ENCODE measurements around the gene OR4K2. TPM values are rescaled to one million over a fixed set of nuclear protein-coding genes. Genes with fewer than 3 reads are reported as not detected.
"Not testable (repeated sequence)": the region's sequence is repeated elsewhere in the genome, so short reads cannot be mapped to it uniquely, and the experiment has no call there.

Gene OR4K2
- total and polyA plus RNA-seq, 7 donors, result not detected

DNA sequence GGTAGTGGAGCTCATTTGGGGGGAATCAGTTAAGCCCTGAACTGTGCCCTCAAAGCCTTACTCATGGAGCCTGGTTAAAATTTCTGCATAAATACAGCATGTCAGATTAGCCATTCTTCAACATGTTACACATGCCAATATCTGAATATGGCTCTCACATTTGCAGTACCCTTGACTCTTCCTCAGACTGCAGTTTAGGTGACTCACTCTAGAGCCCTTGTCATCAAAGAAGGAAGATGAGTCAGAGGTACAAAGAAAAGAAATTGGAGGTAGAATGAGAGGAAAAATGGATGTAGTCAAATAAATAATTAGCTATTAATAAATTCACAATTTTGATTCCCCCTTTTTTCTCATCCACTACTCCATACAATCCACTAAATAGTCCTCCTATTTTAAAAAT is 23.6 kb upstream of the OR4K2 start:
- Histone ChIP-seq H3K9me3 (peaks cover 0 to 4% (median 0%) of the 10 kb centered on the region in 4 donors), H3K27ac (no peak overlapping the region), H3K36me3 (no peaks in the 10 kb centered on the region), H3K27me3 (no peaks in the 10 kb centered on the region), H3K4me3 (no peak overlapping the region), H3K4me1 (no peaks in the 10 kb centered on the region)
- TF ChIP-seq EP300 (IDR thresholded peaks at IDR 0.05) (no peak), POLR2A (IDR thresholded peaks at IDR 0.05) (no peak), POLR2AphosphoS5 (IDR thresholded peaks at IDR 0.05) (no peak)
- TF ChIP-seq, protein P1, sequence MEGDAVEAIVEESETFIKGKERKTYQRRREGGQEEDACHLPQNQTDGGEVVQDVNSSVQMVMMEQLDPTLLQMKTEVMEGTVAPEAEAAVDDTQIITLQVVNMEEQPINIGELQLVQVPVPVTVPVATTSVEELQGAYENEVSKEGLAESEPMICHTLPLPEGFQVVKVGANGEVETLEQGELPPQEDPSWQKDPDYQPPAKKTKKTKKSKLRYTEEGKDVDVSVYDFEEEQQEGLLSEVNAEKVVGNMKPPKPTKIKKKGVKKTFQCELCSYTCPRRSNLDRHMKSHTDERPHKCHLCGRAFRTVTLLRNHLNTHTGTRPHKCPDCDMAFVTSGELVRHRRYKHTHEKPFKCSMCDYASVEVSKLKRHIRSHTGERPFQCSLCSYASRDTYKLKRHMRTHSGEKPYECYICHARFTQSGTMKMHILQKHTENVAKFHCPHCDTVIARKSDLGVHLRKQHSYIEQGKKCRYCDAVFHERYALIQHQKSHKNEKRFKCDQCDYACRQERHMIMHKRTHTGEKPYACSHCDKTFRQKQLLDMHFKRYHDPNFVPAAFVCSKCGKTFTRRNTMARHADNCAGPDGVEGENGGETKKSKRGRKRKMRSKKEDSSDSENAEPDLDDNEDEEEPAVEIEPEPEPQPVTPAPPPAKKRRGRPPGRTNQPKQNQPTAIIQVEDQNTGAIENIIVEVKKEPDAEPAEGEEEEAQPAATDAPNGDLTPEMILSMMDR (IDR thresholded peaks at IDR 0.05), result no peak
- intact Hi-C loops (cut with DNase I), result no loop called here
- DNase-seq, result no peak

DNA sequence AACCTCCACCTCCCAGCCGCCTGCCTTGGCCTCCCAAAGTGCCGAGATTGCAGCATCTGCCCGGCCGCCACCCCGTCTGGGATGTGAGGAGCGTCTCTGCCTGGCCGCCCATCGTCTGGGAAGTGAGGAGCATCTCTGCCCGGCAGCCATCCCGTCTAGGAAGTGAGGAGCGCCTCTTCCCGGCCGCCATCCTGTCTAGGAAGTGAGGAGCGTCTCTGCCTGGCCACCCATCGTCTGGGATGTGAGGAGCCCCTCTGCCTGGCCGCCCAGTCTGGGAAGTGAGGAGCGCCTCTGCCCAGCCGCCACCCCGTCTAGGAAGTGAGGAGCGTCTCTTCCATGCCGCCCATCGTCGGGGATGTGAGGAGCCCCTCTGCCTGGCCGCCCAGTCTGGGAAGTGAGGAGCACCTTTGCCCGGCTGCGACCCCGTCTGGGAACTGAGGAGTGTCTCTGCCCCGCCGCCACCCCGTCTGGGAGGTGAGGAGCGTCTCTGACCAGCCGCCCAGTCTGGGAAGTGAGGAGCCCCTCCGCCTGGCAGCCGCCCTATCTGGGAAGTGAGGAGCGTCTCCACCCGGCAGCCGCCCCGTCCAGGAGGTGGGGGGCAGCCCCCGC is 8.8 kb upstream of the OR4K2 start:
- H3K4me1 ChIP-seq; H3K36me3 ChIP-seq; intact Hi-C loops (cut with DNase I); H3K9me3 ChIP-seq; H3K27me3 ChIP-seq; DNase-seq; H3K27ac ChIP-seq; H3K4me3 ChIP-seq: not testable (repeated sequence)
- 94 to 95% methylated on average over 39 of the region's 39 CpGs for WGBS, 2 donors

DNA sequence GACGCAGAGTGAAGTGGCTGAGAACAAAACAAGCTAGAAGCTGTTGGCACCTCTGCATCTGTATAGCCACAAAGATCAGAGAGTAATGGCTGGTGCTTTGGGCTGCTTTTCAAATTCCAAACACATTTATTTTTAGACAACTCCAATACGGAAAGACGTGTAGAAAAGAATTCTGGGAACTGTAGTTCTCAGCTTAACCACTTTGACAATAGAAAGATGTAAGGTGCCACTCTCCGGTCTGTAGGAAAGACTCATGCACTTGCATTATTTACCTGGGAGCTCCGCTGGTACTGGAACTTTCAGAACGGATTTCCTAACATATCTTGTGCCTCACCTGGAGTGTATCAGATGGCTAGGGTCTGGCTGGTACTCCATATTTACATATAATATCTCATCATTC is 1.8 kb upstream of the OR4K2 start:
- no peaks in the 10 kb centered on the region for H3K36me3 ChIP-seq
- TF ChIP-seq EP300 (IDR thresholded peaks at IDR 0.05) (no peak), POLR2AphosphoS5 (IDR thresholded peaks at IDR 0.05) (no peak), POLR2A (IDR thresholded peaks at IDR 0.05) (no peak)
- TF ChIP-seq, protein P1 (IDR thresholded peaks at IDR 0.05), result no peak
- WGBS, 2 donors, result 30 to 44% methylated on average over 6 of the region's 6 CpGs

DNA sequence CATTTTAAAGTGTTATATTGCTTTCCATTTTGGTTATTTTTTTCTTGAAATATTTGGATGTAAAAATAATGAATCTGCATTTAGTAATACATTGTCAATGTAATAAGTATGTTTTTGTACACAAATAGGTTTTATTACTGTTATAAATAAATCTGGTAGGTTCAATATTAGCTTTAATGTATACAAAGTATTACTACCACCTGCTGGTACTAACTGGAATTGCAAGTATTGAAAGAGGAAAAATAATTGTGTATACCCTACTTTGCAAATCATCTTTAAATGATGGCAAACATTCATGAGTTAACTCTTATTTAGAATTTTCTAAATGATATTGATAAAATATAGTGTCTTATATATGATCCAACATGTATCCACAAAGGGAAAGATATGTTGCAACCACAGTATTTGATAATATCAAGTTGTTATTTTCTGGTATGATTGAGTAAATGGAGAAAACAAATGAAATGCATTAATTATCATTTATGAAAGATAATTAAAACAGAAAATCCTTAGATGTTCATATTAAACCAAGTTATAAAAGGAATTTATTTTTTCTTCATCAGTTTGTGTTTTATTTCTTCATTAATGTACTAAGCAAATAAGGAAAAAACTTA is 3.2 kb downstream of the OR4K2 start:
- TF ChIP-seq, protein P1 (IDR thresholded peaks at IDR 0.05), result no peak
- TF ChIP-seq EP300 (IDR thresholded peaks at IDR 0.05), result no peak
- no peak for TF ChIP-seq POLR2AphosphoS5 (IDR thresholded peaks at IDR 0.05)
- TF ChIP-seq POLR2A (IDR thresholded peaks at IDR 0.05), result no peak
- H3K4me1 ChIP-seq, result no peaks in the 10 kb centered on the region
- intact Hi-C loops (cut with DNase I), result no loop called here
- no peak overlapping the region for H3K4me3 ChIP-seq
- peaks cover 0 to 2% (median 0%) of the 10 kb centered on the region in 4 donors for H3K9me3 ChIP-seq
- no peak overlapping the region for H3K27ac ChIP-seq
- H3K27me3 ChIP-seq, result no peaks in the 10 kb centered on the region
- H3K36me3 ChIP-seq, result no peaks in the 10 kb centered on the region
- DNase-seq, result no peak

More for the DNA sequence above, 1.8 kb upstream of the OR4K2 start:
- intact Hi-C loops (cut with DNase I), result no loop called here
- Histone ChIP-seq H3K27me3 (no peaks in the 10 kb centered on the region), H3K9me3 (peaks cover 0 to 2% (median 0%) of the 10 kb centered on the region in 4 donors), H3K27ac (no peak overlapping the region), H3K4me1 (no peaks in the 10 kb centered on the region), H3K4me3 (no peak overlapping the region)
- no peak for DNase-seq

DNA sequence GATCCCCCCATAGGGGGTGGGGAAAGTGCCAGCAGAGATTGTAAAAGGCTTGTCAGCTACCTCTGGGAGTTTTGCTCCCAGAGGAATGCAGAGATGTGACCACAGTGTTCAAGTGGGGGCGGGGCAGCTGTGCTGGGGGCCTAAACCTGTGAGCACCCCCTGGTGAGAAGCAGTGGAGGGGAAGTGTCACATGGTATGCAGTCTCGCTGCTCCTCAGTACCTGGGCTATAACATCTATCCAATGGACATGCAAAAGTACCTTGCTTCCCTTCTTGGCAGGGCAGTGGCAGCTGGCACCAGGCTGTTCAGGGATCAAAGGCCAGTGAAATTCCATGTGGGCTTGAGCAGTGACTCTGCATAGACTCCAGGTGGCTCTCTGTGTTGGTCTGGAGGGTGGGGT is 20.3 kb downstream of the OR4K2 start:
- intact Hi-C loops (cut with DNase I), result no loop called here
- no peak for DNase-seq
- Histone ChIP-seq H3K4me3 (no peak overlapping the region), H3K27me3 (no peaks in the 10 kb centered on the region), H3K4me1 (no peaks in the 10 kb centered on the region), H3K36me3 (no peaks in the 10 kb centered on the region), H3K27ac (no peak overlapping the region), H3K9me3 (peaks cover 0 to 28% (median 14%) of the 10 kb centered on the region in 4 donors)
- TF ChIP-seq, protein P1 (IDR thresholded peaks at IDR 0.05), result no peak
- TF ChIP-seq POLR2AphosphoS5 (IDR thresholded peaks at IDR 0.05) (no peak), EP300 (IDR thresholded peaks at IDR 0.05) (no peak)
- WGBS, 2 donors, result 27 to 57% methylated on average over 2 of the region's 2 CpGs

Measured in sigmoid colon (tissue), 7 donors.